Suppressor macrophage treated with lipopolysaccharide for 1 hour (primary cell): ENCODE data around the gene POMT2.
"Not testable (repeated sequence)": the region's sequence is repeated elsewhere in the genome, so short reads cannot be mapped to it uniquely, and the experiment has no call there.

Experiments used
- DNase-seq, 3 donors: peaks; one replicate each; pipeline ENCODE4 v3.0.0-alpha.2; 2020 to 2022

The POMT2 gene, protein sequence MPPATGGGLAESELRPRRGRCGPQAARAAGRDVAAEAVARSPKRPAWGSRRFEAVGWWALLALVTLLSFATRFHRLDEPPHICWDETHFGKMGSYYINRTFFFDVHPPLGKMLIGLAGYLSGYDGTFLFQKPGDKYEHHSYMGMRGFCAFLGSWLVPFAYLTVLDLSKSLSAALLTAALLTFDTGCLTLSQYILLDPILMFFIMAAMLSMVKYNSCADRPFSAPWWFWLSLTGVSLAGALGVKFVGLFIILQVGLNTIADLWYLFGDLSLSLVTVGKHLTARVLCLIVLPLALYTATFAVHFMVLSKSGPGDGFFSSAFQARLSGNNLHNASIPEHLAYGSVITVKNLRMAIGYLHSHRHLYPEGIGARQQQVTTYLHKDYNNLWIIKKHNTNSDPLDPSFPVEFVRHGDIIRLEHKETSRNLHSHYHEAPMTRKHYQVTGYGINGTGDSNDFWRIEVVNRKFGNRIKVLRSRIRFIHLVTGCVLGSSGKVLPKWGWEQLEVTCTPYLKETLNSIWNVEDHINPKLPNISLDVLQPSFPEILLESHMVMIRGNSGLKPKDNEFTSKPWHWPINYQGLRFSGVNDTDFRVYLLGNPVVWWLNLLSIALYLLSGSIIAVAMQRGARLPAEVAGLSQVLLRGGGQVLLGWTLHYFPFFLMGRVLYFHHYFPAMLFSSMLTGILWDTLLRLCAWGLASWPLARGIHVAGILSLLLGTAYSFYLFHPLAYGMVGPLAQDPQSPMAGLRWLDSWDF

DNA sequence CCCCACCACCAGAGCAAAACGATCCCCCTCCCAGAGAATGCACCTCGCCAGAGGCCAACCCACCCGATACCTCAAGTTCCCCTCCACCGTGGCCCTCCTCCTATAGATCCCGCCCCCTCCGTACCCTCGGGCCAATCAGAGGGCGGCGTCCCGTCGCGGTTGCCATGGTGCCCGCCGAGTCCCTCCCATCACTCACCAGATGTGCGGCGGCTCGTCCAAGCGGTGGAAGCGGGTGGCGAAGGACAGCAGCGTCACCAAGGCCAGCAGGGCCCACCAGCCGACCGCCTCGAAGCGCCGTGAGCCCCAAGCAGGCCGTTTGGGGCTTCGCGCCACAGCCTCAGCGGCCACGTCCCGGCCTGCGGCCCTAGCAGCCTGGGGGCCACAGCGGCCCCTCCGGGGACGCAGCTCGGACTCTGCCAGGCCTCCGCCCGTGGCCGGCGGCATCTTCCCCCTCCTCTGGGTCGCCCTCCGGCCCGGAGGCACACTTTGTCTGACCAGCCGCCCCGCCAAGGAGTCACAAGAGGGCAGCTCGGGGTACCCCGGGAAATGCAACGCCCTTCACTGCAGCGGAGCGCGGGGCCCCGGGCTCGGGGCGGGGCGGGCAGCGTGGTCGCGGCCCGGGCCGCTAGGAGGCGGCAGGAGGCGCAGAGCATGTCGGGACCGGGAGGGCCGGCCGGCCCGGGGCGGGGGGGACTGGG lies at the start of gene POMT2:
Gene POMT2, minus strand, starts transcription at position 646 of the 698 bp plus-strand sequence. Its CDS starts 202 bp downstream, at position 444.
- DNase-seq = peak; percentile 94 to 97 (median 97)

DNA sequence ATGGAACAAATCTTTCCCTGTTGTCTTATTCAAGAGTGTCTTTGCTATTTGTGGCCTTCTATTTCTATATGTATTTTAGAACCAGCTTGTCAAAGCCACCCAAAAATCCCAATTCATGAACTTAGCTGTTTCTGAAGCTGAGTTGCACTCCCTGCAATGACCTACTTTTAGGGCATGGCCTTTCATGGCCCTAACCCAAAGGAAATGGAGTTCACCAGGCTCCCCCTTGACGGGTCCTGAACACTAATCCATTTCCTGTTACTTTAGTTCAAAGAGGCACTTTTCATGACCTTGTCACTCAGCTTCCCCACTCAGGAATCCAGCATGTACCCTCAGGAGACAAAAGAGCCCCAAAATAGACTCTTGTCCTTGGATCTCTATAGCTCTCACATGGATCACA lies 48.6 kb upstream of the POMT2 start:
- no peak for DNase-seq

DNA sequence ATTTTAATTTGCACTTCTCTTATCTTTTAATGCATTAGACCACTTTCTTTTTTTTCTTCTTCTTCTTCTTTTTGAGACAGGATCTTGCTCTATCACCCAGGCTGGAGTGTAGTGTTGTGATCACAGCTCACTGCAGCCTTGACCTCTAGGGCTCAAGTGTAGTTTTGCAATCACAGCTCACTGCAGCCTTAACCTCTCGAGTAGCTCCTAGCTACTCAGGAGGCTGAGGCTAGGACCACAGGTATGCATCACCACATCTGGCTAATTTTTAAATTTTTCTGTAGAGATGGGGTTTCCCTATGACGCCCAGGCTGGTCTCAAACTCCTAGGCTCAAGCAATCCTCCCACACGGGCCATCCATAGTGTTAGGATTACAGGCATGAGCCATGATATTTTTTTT lies 43.5 kb upstream of the POMT2 start:
- DNase-seq = no peak

DNA sequence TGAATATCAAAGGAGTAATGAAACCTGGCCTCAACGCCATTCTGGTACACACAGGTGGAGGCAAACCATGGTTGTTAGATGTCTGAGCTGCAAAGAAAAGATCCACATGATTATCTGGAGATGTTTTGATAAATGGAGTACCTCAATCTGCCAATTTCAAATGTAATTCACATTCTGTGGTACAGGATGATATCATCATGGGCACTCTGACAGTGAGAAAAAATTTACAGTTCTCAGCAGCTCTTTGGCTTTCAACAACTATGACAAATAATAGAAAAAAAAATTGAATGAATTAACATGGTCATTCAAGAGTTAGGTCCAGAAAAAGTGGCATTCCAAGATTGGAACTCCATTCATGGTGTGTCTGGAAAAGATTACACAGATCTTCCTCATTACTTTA lies 38.9 kb upstream of the POMT2 start:
- no peak for DNase-seq

DNA sequence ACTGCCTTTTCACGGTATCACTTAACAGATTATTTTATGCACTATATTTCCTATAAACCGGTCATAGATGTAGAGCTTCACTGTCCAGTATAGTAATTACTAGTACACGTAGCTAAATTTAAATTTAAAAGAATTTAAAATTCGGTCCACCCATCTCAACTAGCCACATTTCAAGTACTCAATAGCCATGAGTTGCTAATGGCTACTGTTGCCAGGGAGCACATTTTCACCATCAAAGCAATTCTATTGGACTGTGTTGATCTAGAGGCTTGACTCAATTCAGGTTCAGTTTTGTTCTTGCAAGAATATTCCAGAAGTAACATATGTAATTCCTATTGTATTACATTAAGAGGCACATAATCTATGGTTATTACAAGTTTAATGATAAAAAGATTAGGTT lies 36.2 kb upstream of the POMT2 start:
- DNase-seq = no peak

DNA sequence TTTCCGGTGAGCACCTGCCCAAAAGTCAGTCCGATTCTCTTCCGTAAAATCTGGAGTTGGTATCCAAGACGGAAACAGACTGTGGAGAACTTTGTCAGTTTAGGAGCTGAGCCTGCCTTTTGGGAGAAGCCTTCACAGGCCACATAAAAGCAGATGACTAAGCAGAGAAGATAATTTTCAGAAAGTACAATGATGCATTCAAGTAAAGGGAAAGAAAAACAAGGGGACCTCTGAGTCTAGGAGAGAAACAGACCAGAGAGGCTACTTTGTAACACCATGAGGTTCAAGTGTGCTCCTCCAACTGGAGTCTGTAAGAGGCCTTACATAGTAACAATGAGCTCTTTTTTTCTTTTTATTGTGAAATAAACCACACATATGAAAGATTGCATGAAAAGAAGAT lies 35.1 kb upstream of the POMT2 start:
- no peak for DNase-seq

DNA sequence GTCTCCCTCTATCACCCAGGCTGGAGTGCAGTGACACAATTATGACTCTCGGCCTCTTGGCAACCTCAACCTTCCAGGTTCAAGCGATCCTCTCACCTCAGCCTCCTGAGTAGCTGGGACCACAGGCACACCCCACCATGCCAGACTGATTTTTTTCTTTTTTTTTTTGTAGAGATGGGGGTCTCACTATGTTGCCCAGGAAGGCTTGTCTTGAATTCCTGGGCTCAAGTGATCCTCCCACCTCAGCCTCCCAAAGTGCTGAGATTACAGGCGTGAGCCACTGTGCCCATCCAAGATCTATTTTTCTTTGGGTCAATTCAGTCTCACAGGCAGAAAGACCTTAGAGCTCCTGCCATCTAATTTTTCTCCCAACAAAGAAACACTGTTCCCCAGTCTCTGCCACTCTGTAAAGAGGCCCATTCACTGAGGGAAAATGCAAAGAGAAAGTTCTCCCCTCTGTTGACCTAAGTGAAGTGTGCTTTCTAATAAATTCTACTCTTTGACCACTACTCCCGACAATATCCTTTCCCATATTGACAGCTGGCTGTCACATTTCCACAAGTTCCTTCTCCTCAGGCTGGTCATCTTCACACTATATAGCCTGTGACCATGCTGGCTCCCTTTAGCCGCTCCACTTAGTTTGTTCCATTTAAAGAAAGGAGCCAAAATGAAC lies 32.9 kb upstream of the POMT2 start:
- no peak for DNase-seq

DNA sequence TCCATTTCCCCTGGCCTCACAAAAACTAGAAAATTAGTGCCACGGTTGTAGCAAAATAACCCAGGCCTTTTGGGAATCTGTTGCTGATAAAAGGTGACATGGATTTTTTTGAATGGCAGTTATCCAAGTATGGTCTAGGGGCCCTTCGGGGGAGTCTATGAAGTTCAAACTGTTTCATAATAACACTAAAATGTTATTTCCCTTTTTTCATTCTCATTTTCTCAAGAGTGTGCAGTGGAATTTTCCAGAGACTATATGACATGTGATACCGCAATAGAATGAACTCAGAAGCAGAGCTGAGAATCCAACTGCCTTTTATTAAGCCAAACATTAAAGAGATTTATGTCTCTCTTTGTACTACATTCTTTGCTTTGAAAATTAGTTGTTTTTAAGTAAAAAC lies 27.1 kb upstream of the POMT2 start:
- DNase-seq = peak; percentile 62 to 90 (median 88)

DNA sequence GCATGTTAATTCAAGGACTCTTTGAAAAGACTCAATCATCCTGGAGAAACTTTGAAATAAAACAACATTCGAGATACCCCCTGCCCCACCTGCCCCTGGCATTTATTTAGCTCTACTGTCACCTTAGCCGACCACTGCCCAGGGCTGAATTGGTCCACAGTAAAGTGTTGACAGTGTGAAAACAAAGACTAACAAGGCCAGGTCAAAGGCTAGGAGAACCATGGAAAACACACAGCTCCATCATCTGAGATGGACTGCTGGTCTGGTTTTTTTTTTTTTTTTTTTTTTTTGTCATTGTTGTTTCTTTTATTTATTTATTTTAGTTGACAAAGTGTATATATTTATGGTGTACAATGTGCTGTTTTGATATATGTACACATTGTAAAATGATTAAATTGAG lies 25.8 kb upstream of the POMT2 start:
- no peak for DNase-seq

DNA sequence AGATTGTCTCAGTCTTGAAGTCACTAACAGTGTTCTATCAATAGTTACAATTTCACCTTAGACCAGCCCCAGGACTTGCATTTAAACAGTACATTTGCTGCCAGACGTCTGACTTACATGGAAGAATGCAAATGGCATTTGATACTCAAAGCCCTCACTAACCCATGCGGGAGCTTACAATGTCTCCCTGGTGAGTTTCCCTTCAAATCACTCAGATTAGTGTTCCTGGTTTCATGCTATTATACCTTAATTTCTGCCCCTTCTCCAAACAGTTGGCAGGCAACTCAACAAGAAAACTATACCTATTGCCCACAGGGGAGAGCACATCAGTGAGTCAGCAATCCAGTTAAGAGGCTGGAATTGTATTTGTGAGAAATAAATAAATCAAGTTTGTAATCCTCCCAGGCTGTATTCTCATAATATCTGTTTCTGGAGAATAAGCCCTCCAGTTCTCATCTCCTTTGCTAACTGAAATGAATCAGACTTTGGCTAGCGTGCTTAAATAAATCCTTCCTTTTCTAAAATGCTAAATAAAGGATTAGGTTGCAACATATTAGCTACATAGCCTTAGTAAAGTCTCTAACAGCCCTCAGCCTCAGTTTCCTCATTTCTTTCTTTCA lies 23.8 kb upstream of the POMT2 start:
- DNase-seq = peak in 1 of 3 donors; percentile 16

DNA sequence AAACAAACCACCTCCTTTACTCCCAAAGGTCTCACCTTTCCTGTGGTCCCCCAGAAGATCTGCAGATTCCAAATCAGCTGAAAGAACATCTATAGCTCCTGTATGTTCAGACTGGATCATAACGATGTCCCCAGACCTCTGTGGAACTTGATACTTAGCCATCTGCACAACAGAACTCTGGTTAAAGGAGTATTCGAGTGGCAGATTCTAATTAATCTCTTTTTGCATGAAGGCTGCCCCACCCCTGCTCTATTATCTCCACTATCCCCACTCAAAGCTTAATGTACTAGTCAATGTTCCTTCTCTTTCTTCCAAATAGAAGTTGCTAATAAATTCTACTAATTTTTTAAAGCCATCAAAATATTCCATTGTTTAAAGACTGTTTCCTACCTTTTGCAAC lies 23.0 kb upstream of the POMT2 start:
- no peak for DNase-seq

DNA sequence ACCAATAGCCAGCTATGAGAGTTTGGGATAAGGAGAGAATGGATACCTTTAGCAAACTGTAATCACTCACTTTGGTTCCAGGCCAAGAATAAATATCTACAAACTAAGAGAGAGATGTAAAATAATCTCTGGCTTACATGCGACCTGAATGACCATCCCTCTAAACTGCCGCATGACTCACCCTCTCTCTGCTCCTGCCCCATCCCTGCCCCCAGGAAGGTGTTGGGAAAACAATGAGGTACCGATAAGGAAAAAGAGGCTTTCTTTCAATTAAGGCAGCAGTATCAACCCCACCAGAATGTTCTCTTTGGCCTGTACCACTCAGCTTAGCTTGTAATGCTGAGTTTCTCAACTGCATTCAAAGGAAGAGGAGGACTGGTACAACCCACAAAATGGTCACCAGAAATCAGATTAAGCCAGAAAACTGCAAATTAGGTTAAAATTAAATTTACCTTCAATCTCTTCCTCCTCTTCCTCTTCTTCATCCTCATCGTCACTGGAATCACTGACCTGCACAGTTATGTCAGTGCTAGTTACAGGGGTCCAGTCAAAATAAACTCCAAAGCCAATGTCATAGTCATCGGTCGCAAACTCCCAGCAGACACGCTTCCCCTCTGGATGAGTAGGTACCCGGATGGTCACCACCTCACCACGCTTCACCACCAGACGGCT lies 22.2 kb upstream of the POMT2 start:
- no peak for DNase-seq

DNA sequence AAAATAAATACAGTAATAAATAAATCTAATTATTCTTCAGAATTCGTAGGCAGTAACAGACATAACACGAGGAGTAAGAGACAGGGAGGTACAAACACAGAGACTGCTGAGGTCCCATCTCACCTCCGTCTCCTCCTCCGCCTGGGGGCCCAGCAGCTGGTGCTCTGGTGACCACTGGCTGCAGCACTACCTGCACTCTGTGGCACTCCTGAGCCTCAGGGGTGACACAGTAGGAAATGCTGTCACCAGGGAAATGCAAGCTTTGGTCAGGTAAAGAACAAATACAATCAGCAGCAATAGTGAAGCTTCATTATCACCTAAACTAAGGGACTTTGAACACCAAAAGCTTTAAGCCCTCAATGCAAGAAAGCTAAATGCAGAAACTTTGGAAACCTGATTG lies 19.7 kb upstream of the POMT2 start:
- DNase-seq = no peak

DNA sequence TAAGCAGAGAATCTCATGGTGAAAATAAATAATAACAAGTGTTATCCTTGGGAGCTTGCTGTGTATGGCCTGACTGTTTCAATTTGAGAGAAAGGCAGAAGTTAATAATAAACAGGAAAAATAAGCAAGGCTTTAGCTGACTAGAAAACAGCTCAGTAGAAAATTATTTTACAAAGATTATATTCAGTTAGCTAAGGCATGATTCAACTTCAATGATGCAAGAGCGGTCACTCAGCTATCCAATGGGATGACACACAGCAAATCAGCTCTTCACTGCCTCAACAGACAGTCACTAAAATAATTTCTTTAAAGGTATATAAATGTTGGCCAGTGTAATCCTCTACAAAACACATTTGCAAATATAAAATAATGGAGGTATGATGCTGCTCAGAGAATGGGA lies 18.7 kb upstream of the POMT2 start:
- DNase-seq = peak in 2 of 3 donors; percentile 26 to 37

DNA sequence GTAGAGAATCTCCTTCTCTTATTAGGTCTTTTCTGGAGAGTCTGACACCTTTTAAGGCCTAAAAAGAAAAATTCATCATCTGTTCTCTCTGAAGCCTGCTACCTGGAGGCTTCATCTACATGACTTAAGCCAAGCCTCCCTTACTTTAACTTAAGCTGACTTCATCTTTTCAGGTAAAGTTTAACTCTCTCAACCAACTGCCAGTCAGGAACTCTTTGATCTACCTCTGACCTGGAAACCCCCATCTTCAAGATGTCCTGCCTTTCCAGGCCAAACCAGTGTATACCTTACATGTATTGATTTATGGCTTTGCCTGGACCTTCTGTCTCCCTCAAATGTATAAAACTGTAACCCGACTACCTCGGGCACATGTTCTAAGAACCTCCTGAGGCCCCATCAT lies 17.6 kb upstream of the POMT2 start:
- DNase-seq = no peak

DNA sequence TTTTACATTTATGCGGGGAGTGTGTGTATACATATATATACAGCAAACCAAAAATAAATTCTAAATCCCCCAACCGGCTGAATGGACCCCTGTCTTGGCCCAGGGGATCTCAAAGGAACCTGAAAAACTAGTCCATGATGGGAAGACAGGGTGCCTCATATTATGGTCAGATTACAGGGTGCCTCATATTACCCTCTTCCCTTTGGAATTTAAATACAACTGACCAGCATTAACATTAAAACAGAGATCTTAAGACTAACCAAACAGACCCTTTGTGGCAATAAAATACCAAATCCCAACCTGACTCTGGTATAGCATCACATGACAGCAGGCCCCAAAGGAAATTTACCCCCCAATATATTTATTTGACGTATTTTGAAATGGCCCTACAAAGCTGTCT lies 17.2 kb upstream of the POMT2 start:
- DNase-seq = no peak

DNA sequence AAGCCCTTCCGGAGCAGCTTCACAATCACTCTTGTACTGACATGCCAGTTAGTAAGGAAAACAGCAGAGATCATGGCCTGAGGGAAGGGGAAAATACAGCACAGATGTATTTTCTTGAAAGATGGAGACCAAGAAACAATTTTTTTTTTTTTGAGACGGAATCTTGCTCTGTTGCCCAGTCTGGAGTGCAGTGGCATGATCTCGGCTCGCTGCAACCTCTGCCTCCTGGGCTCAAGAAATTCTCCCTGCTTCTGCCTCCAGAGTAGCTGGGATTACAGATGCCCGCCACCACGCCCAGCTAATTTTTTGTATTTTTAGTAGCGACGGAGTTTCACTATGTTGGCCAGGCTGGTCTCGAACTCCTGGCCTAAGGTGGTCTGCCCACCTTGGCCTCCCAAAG lies 16.6 kb upstream of the POMT2 start:
- DNase-seq = not testable (repeated sequence)

DNA sequence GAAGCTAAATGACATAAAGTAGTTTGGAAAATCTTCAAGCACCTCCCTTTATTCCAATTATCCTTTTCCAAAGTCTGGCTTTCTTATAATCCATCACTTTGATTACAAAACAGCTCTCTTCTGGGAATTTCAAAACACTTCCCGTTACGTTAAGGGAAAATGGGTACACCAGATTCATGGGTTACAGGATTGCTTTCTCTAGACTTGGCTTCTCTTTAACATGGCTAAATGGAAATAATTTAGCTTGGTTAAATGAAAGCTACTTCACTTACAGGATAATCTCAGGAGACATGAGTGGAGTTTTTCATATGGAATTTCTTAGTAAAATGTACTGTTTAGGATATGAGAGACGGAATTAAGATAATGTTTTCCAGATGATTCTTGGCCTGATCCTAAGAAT lies 14.9 kb upstream of the POMT2 start:
- DNase-seq = no peak

DNA sequence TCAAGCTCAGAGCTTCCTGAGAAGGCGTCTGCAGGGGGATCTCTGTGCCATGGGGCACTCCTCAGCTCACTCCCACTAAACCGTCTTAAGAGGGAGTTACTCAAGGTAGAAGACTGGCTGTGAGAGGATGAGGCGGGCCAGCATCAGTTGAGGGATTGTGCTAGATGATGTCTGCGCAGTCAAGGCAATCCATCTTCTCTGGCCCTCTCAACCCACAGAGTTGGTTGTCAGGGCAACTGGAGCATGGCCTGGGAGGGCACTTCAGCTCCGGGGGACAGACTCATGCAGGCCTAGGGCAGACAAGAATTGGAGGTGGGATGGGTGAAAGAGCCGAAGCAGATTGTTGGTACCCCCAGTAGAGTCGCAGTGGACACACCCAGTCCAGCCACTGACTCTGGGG lies 9.2 kb upstream of the POMT2 start:
- no peak for DNase-seq

DNA sequence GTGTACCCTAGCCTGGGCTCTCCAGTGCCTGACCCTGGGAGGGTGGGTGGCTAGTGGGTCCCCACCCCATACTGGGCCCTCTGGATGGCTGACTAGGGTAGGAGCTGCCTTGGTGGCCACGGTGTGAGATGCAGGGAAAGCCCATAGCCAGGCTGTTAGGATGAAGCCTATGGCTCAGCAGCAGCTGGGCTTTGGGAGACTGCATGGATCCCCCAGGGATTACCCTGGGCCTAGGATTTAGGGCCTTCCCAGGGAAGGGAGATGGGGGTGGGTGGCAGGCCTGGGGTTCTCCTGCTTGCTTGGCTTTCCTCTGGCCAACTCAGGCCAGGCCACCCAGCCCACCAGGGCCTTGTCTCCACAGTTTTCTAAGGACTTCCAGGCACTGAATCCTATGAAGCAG lies 6.4 kb upstream of the POMT2 start:
- no peak for DNase-seq

DNA sequence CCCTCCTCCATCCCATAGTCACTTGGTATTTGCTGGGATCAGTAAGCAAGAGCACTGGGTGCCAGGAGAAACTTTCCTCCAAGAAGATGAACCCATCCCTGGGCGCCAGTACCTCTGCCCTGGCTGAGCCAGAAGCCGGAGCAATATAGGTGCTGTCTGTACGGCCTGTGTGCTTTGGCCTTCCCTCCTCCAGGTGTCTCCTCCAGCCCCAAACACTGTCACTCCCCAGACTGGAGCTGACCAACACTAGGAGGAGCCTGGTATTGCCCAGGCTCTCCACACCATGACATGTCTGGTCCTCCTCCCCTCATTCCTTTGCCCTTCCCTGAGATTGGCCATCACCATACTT lies 5.0 kb upstream of the POMT2 start:
- no peak for DNase-seq
